Adrenal gland (tissue), 5 donors: ENCODE measurements around the gene EPHB2.

ENCODE experiments used
- CTCF ChIP-seq, 6 experiments: fragments of 450-650 bp in 4 of 6; fragments of 200-600 bp in 2 of 6; sonication (generic) in 1 of 6; IDR thresholded peaks; 1 replicate in 5 of 6; 2 replicates in 1 of 6; pipeline versions ENCODE4 v1.5.1 to v1.8.0; 2016 to 2021; ENCODE audit warnings: antibody characterized with exemption in 6 of 6, mild to moderate bottlenecking in 2 of 6, moderate library complexity in 1 of 6
- POLR2A ChIP-seq, 2 donors: fragments of 450-650 bp; IDR thresholded peaks; one replicate each; pipeline ENCODE4 v1.6.1; 2017; ENCODE audit warnings: antibody characterized with exemption in 2 of 2, mild to moderate bottlenecking in 2 of 2, moderate library complexity in 1 of 2
- donor health status: DM: no; HTN: no; CAD: no.

GRCh38 chr1:22818061-22818770, 107.6 kb downstream of the EPHB2 start:
- TF ChIP-seq POLR2A (IDR thresholded peaks at IDR 0.05) (no peak), CTCF (IDR thresholded peaks at IDR 0.05) (no peak)
